GM18498 (cell line): ENCODE results near the gene C1orf216.
"Not testable (repeated sequence)": the region's sequence is repeated elsewhere in the genome, so short reads cannot be mapped to it uniquely, and the experiment has no call there.

Source experiments
- ATAC-seq: cut with Tn5 transposase; IDR thresholded peaks from one replicate; pipeline ENCODE4 v1.9.1; 2021; ENCODE audit warnings: mild to moderate bottlenecking, moderate library complexity; ENCODE audit not compliant: unreplicated experiment

Gene C1orf216

DNA sequence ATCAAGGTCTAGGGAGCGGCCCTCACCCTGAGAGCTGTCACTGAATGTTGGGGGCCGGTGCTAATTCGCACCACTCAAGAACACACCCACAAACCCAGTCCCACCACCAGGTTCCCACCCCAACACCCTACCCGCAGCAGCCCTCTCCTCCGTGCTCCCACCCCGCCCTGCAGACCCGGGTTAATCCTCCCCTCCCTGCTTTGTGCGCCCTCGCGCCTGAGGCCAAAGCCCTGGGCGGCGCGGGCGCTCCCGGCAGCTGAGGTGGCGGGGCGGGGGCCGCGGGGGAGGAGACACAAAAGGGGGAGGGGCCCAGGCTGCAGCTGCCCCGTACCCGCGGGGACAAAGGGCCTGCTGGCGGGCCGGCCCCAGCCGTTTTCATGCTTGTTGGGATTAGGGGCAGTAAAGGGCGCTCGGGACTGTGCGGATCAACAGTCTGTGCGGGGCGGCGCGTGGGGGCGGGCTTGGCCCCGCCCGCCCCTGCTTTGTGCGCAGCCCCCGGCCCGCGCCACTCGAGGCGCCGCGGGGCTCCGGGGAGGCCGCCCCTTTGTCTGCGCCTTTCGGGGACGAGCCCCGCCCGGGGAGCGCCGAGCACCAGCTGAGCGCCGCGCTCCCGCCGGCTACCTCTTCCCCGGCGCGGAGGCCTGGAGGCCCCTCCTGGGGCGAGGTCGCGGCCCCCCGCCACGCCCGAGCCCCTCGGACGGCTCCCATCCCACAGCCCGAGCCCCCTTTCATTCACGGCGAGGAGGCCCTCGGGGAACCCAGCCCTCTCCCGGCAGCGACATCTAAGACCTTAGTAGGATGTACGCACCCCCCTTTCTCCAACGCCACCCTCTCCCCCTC, 10.9 kb downstream of the C1orf216 start:
- ATAC-seq, result no peak

DNA sequence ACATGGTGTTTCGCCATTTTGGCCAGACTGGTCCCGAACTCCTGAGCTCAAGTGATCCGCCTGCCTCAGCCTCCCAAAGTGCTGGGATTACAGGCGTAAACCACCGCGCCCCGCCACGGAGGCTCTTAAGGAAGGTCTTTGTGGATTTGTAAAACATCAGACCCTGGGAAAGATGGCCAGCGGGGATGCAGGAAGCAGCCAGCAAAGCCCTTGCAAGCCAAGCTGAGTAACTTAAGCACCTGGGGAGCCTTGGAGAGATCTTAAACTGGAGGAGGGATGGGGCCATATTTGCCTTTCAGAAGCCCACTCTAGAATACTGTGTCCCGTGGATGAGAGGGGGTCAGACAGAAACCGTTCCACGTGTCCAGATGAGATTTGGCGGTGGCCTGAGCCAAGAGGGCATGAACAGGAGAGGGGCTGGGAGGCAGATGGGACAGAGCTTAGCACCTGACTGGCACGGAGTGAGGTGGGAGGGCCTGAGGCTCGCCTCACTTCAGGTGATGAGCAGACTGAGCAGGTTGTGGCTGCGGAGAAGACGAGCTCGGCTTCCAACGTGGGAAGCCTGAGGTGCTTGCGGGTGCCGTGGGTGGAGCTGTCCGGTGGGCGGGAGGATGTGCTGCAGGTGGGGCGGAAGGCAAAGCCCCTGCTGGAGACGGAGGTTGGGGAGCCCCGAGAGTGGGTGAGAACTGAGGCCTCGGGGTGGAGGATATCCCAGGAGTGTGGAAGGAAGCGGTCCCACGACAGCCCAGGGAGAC, 11.7 kb downstream of the C1orf216 start:
- ATAC-seq, result no peak

DNA sequence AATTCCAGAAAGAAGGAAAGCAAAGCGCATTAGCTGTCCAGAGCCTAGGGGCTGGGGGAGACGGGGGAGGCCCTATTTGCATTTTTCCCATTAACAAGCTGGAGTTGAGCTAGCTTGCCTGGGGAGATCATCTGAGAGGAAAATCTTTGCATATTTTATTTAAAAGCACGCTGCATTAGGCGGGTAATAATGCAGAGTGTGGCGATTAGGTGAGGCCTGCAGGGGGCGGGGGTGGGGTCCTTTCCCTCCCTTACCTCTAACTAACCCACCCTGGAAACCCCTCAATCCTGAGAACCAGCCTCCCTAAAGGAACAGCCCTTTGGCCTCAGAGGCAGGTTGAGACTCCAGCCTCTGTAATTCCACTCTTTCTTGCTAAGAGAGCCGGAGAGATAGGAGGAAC, 16.2 kb downstream of the C1orf216 start:
- no peak for ATAC-seq

DNA sequence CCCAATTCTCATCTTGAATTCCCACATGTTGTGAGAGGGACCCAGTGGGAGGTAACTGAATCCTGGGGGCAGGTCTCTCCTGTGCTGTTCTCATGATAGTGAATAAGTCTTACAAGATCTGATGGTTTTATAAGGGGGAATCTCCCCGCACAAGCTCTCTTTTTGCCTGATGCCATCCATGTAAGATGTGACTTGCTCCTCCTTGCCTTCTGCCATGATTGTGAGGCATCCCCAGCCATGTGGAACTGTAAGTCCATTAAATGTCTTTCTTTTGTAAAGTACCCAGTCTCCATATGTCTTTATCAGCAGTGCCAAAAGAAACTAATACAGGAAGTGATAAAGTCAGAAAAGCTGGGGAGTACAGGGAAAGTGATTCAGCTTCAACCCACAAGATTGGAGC, 19.5 kb downstream of the C1orf216 start:
- not testable (repeated sequence) for ATAC-seq

DNA sequence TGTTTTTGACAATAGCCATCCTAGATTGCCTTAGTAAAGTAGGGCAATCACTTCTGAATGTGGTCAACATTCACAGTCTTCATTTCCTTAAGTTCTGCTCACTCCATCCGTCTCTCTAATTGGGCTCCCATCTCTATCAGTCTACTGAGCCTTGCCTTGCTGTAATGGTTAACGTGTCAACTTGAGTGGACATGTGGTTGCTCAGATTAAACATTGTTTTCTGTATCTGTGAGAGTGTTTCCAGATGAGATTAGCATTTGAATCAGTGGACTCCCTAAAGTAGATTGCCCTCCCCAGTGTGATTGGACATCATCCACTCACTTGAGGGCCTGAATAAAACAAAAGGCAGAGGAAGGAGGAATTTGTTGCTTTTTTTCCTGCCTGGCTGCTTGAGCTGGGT, 26.4 kb downstream of the C1orf216 start:
- no peak for ATAC-seq

DNA sequence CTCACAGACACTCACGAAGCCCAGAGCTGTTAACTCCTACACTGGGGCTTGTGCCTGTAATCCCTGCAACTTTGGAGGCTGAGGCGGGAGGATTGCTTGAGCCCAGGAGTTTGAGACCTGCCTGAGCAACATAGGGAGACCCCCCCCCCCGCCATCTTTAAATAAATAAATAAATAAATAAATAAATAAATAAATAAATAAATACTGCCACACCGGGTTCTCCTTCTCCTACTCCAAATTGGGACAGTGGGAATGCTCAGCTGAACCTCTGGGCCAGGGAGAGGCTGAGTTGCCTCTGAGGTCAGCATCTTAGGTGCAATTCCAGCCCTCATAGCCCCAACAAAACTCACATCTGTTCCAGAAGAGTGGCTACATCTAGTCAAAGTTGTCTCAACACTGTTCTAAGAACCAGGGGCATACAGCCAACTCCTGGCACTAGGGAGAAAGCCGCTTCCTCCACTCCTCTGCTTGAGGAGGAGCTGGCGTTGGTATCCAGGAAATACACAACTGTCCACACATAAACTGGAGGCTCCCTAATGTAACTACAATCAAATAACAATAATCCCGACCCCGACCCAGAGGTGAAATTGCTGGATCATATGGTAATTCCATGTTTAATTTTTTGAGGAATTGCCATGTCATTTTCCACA, 27.0 kb downstream of the C1orf216 start:
- ATAC-seq, result no peak

DNA sequence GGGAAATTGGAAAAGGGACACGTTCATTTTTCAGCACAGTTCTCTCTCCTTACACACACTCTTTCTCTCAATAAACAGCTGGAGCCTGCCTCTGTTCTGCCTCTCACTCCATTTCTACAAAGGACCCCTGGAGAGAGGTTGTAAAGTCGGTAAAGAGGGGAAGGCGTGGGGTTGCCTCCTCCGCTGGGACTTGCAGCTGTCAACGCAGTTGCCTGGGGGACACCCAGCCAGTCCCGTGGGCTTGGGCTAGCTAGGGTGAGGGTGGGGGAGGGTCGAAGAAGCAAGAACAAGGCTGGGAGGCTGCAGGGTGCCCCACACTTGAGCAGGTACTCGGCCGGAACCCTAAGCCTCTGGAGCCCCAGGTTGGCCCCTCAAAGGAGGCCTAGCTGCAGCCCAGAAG, 27.6 kb downstream of the C1orf216 start:
- ATAC-seq, result no peak

DNA sequence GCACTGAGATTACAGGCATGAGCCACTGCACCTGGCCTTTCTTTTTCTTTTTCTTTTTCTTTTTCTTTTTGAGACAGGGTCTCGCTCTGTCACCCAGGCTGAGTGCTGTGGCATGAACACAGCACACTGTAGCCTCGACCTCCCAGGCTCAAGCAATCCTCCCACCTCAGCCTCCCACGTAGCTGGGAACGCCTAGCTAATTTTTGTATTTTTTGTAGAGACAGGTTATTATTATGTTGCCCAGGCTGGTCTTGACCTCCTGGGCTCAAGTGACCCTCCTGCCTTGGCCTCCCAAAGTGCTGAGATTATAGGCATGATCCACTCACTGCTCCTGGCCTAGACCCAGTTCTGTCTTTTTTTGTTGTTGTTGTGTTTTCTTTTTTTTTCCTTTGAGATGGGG, 28.6 kb downstream of the C1orf216 start:
- ATAC-seq, result not testable (repeated sequence)

DNA sequence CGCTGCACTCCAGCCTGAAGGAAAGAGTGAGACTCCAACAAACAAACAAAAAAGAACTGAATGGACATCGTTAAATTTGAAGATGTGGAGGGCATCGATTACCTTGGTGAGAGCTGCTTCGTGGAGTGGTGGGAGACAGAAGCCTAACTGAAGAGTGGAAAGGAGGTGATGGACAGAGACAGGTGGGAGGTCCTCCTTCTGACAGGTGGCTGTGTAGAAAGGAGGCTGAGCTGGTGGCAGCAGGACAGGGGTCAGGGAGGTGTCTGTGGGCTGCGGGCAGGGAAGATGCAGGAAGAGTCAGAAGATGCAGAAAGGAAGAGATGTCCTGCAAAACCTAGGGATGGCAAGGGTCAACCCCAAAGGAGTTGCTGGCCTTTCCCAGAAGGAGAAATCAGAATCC, 30.5 kb downstream of the C1orf216 start:
- no peak for ATAC-seq

DNA sequence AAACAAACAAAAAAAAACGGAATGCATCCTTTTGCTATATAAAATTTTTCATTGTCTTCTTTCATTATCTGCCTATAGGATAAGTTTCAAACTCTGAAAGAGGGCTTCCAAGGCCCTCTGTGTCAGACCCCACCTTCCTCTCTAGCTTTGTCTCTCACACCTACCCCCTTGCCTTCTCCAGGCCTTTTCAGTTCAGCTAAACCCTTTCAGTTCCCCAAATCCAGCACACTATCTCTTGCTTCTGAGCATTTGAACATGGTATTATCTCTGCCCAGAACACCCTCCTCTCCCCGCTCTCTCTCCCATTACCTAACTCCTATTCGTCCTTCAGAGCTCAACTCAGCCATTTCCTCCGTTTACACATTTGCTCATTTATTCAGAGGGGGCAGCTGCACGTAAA, 35.7 kb downstream of the C1orf216 start:
- ATAC-seq, result no peak

DNA sequence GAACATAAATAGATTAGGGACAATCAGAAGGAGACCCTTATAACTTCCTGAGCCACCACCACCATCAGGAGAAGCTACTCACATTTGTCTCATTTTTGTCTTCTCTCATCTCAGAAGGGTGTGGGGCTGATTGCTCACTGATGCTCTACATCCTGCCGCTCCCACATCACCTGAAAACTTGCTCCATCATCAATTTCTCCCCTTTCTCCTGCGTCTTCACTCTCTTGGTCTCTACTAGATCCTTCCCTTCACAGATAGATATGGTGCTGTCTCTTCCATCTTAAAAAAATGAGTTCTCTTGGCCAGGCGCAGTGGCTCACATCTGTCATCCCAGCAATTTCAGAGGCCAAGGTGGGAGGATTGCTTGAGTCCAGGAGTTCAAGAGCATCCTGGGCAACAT, 38.4 kb downstream of the C1orf216 start:
- no peak for ATAC-seq

DNA sequence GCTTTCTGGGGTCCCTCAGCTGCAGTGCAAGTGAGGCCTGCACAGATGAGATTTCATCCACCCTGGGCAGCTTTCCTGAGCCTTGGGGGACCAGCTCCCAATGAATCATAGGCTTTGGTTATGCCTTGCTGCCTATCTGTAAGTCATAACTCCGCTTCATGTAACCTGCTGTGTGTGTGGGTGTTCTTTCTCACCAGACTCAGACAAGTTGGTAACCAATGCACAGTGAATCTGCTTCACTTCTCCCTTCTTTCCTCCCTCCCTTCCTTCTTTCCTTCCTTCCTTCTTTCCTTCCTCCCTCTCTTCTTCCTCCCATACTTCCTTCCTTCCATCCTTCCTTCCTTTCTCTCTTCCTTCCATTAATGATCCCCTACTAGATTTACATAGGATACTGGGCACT, 42.9 kb downstream of the C1orf216 start:
- no peak for ATAC-seq

DNA sequence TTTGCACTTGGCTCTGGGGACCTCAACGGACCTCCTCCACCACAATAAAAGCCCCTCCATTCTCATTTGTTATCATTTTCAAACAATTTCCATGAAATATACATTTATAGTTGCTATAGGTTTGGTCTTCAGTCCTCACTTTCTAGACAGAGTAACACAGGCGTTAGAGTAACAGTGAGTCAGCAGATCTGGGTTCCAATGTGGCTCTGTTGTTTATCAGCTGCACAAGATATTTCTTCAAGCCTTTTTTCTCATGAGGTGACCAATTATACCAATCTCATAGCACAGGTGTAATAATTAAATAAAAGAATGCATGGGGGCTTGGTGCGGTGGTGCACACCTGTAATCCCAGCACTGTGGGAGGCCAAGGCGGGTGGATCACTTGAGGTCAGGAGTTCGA, 44.6 kb downstream of the C1orf216 start:
- no peak for ATAC-seq

DNA sequence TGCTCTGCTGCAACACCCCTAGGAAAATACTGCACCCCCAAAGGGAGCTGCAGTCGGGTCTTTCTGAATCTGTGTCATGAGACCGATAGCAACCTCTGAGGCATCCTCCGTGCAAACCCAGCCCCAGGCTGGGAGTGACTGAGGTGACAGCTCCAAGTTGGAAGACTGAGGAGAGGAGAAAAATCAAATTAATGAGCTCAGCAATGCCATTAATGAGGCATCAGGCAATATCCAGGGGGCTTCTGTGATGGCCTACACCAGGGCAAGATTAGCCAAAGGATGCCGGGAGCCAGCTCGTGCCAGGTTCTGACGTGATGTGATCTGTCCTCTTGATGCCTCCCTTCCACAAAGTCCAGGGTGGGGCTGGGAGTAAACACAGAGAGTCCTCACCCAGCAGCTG, 46.6 kb downstream of the C1orf216 start:
- ATAC-seq, result no peak

DNA sequence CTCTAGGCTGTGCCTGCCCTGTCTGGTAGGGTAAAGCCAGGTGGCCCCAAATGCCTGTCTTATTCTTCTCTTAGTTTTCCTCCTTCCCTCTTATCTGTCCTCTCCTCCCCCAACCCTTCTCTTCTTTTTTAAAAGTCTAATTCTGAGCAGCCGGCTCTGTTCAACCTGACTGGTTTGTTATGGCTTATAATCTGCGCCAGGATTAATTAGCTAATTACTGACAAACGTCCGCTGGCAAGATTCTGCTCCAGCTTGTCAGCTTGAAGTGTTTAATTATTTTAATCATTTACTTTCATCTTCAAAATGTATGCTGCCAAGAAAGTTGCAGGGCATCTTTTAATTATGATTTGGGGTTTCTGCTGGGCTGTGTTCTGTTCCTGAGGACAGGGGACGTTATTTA, 50.2 kb downstream of the C1orf216 start:
- no peak for ATAC-seq

DNA sequence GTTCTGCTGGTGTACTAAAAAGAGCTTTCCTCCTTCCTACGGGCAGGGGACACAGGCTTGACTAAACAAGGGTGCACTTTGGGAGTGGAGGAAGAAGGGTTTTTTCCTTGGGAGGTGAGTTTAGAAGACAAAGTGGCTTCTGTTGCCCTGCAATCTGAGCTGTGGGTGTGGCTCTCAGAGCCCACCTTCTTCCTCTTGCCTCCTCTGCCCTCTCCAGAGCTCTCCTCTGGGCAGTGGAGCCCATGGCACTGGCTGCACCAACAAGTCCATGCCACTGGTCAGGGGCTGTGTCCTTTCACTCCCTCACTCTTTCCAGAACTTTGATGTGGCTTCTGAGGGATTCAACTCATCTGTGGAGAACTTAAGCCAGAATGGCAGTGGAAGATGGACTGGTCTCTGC, 51.8 kb downstream of the C1orf216 start:
- no peak for ATAC-seq

DNA sequence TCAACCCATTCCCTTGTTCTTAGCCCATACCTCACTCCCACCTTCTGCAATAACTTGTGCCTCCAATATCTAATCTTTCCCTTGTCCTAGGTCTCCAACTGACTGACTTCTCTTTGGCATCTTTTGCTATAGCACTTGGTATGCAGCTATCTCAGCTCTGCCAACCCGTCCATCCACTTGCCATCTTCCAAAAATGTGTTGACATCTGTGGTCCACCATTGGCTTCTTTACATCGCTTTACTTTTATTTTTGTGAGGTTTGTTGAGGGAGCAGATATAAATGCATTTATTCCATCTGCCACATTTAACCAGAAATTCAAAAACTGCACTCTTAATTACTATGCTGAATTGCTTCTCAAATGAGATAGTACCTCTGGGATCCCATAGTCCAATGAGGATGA, 52.5 kb downstream of the C1orf216 start:
- ATAC-seq, result no peak
